Activated CD4-positive, alpha-beta memory T cell treated with anti-CD3 and anti-CD28 coated beads, Interleukin-2, amount 10 ng/mL, durations not matched to agents 7 days and 5 days (primary cell): Measurements from ENCODE around the gene SUFU. TPM values are rescaled to one million over a fixed set of nuclear protein-coding genes. Genes with fewer than 3 reads are reported as not detected.

Experiments used
- CTCF ChIA-PET: fragments of 350-600 bp; sonication (Branson Sonifier 250); formaldehyde crosslinking; loops from one replicate; lab custom pipeline; 2021; ENCODE audit warnings: antibody characterized with exemption, inconsistent platforms; lab: Charles Lee
- POLR2A ChIA-PET: fragments of 350-600 bp; sonication (Branson Sonifier 250); formaldehyde crosslinking; loops from one replicate; lab custom pipeline; 2021; ENCODE audit warnings: antibody characterized with exemption; lab: Charles Lee
- DNase-seq: peaks from one replicate; pipeline ENCODE4 v3.0.0-alpha.2; 2020
- H3K27ac Mint-ChIP-seq: one replicate; pipeline ENCODE4 v1.8.0; 2021; ENCODE audit warnings: mild to moderate bottlenecking, mixed read lengths
- H3K27me3 Mint-ChIP-seq: one replicate; pipeline ENCODE4 v1.8.0; 2021; ENCODE audit warnings: mixed read lengths
- H3K36me3 Mint-ChIP-seq: one replicate; pipeline ENCODE4 v1.8.0; 2021; ENCODE audit warnings: low read depth, mixed read lengths
- H3K4me1 Mint-ChIP-seq: one replicate; pipeline ENCODE4 v1.8.0; 2021; ENCODE audit warnings: mixed read lengths
- H3K4me3 Mint-ChIP-seq: one replicate; pipeline ENCODE4 v1.8.0; 2021; ENCODE audit warnings: mild to moderate bottlenecking, mixed read lengths
- H3K9me3 Mint-ChIP-seq: one replicate; pipeline ENCODE4 v1.8.0; 2021; ENCODE audit warnings: mixed read lengths
- total RNA-seq, 2 experiments: library from RNA; stranded (reverse); gene quantifications; one replicate each; pipeline ENCODE4 v1.2.3, GENCODE V29; 2021

Gene SUFU
- total RNA-seq, 2 experiments from 2014 or later: 18.0 to 19.6 TPM

GRCh38 chr10:102649797-102650654 lies 146.3 kb downstream of the SUFU start:
- Mint-ChIP-seq H3K4me3 (peak overlapping the region; percentile 29), H3K4me1 (peaks cover 80% of the 10 kb centered on the region), H3K27me3 (no peaks in the 10 kb centered on the region), H3K27ac (peak overlapping the region; percentile 90), H3K36me3 (peaks cover 48% of the 10 kb centered on the region), H3K9me3 (no peaks in the 10 kb centered on the region)
- ChIA-PET CTCF (interaction anchor here (1.3 kb wide), 1 partner anchor 20 kb away, joined by 4 read pairs; no protein-coding TSS in a partner anchor), POLR2A (interaction anchor here (0.8 to 3.8 kb wide), 7 partner anchors 8 to 64 kb away, joined by 3 to 52 read pairs (median 4); partner anchors contain the start of genes ARL3 and SFXN2)
- DNase-seq: no peak

DNA sequence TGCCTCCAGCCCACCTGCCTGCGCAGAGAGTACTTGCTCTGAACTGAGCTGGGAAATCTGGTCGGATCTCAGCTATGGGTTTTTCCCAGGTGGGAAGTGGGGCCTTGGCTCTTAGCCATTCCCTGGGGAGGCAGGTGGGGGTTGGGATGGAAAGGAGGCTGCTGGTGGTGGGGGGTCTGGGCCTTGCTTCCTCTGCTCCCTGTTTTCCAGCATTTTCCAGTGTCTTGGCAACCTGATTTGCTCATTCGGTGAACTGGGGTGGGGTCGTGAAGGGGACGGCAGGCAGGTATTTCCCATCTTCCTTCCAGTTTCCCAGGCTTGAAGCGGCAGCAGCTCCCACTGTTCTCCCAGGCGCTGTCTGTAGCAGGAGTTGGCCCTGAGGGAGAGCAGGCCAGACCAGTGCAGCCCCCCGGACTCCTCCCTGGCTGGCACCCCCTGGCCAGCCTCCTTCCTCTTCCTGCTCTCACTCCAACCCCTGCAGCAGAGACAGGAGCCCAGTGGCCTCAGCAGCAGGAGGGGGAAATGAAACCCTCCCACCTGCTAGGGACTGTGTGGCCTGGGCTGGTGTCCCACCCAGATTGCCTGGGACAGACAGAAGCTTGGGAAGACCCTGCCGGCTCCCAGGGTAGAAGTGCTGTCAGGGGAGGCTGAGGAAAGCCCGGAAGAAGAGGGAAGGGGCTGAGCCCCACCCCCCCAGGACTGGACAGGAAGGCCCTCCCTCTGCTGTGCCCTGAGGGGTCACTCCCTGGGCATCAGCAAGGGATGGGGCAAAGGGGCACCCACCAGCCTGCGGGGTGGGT lies 147.1 kb downstream of the SUFU start:
- Mint-ChIP-seq H3K9me3 (no peaks in the 10 kb centered on the region), H3K4me3 (peak overlapping the region; percentile 17), H3K4me1 (peaks cover 83% of the 10 kb centered on the region), H3K27ac (peak overlapping the region; percentile 90), H3K36me3 (peaks cover 48% of the 10 kb centered on the region), H3K27me3 (no peaks in the 10 kb centered on the region)
- no peak for DNase-seq
- ChIA-PET CTCF (interaction anchor here (3.9 kb wide), 1 partner anchor 19 kb away, joined by 15 read pairs; no protein-coding TSS in a partner anchor), POLR2A (interaction anchor here (0.9 to 3.8 kb wide), 5 partner anchors 9 to 63 kb away, joined by 4 to 52 read pairs (median 6); partner anchors contain the start of genes ARL3 and SFXN2)

- H3K4me1 Mint-ChIP-seq: peaks cover 77% of the 10 kb centered on the region
- DNase-seq: no peak
- peak overlapping the region; percentile 44 for H3K4me3 Mint-ChIP-seq
- H3K27ac Mint-ChIP-seq: peak overlapping the region; percentile 90
- peaks cover 40% of the 10 kb centered on the region for H3K36me3 Mint-ChIP-seq
- ChIA-PET POLR2A (interaction anchor here (1.1 to 3.8 kb wide), 3 partner anchors 8 to 62 kb away, joined by 5 to 52 read pairs (median 5); partner anchors contain the start of genes ARL3, SFXN2 and TRIM8), CTCF (interaction anchor here (3.9 kb wide), 1 partner anchor 18 kb away, joined by 15 read pairs; no protein-coding TSS in a partner anchor)
- H3K27me3 Mint-ChIP-seq: no peaks in the 10 kb centered on the region
- no peaks in the 10 kb centered on the region for H3K9me3 Mint-ChIP-seq
These were observed 147.8 kb downstream of the SUFU start for GRCh38 chr10:102651455-102652169.

DNA sequence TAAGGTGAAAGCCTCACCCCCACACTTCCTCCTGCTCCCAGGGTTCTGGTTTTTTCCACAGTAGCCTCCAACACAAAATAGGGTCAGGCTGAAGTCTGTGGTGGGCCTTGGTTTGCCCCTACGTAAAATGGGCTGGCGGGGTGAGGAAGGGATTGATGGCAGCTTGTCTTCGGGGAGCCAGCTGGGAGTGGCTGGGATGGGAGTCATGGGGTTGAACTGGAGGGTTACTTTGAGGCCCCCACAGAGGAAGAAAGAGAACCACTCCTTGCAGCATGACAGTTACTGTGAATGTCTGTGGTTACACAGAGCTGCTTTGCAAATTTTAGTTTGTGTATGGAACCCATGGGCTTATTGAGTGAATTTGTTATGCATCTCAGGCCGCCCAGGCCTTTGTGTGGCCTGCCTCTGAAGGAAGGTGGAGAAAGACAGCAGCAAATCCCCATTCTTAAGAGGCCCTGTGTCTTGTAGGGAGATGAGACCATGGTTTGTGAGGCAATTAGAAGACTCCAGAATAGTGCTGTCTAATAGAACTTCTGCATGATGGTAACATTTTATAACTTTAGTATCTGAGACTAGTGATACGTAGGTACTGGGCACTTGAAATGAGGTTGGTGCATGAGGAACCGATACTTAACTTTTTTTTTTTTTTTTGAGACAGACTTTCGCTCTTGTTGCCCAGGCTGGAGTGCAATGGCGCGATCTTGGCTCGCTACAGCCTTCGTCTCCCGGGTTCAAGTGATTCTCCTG lies 148.6 kb downstream of the SUFU start:
- ChIA-PET CTCF (interaction anchor here (3.9 kb wide), 1 partner anchor 17 kb away, joined by 15 read pairs; no protein-coding TSS in a partner anchor), POLR2A (interaction anchor here (1.1 to 3.8 kb wide), 3 partner anchors 8 to 62 kb away, joined by 5 to 52 read pairs (median 5); partner anchors contain the start of genes ARL3, SFXN2 and TRIM8)
- H3K27me3 Mint-ChIP-seq: no peaks in the 10 kb centered on the region
- H3K4me3 Mint-ChIP-seq: peak overlapping the region; percentile 44
- H3K4me1 Mint-ChIP-seq: peaks cover 74% of the 10 kb centered on the region
- H3K36me3 Mint-ChIP-seq: peaks cover 43% of the 10 kb centered on the region
- no peaks in the 10 kb centered on the region for H3K9me3 Mint-ChIP-seq
- no peak for DNase-seq
- H3K27ac Mint-ChIP-seq: peak overlapping the region; percentile 90

GRCh38 chr10:102653060-102653459 lies 149.3 kb downstream of the SUFU start:
- peaks cover 74% of the 10 kb centered on the region for H3K4me1 Mint-ChIP-seq
- no peaks in the 10 kb centered on the region for H3K27me3 Mint-ChIP-seq
- peak overlapping the region; percentile 90 for H3K27ac Mint-ChIP-seq
- DNase-seq: no peak
- H3K9me3 Mint-ChIP-seq: no peaks in the 10 kb centered on the region
- H3K4me3 Mint-ChIP-seq: no peak overlapping the region
- POLR2A ChIA-PET: interaction anchor here (1.0 to 1.3 kb wide), 3 partner anchors 8 to 21 kb away, joined by 4 to 5 read pairs (median 4); partner anchors contain the start of gene TRIM8
- H3K36me3 Mint-ChIP-seq: peaks cover 49% of the 10 kb centered on the region
- CTCF ChIA-PET: interaction anchor here (3.9 kb wide), 1 partner anchor 17 kb away, joined by 15 read pairs; no protein-coding TSS in a partner anchor

GRCh38 chr10:102654566-102654965 lies 150.8 kb downstream of the SUFU start:
- ChIA-PET CTCF (interaction anchor here (0.6 to 3.9 kb wide), 5 partner anchors 10 to 70 kb away, joined by 3 to 15 read pairs (median 3); no protein-coding TSS in a partner anchor), POLR2A (interaction anchor here (1.5 to 11.3 kb wide), 3 partner anchors 9 to 58 kb away, joined by 4 to 70 read pairs (median 21); partner anchors contain the start of genes ARL3 and SFXN2)
- H3K27ac Mint-ChIP-seq: peak overlapping the region; percentile 49
- H3K4me1 Mint-ChIP-seq: peaks cover 73% of the 10 kb centered on the region
- H3K9me3 Mint-ChIP-seq: no peaks in the 10 kb centered on the region
- peaks cover 53% of the 10 kb centered on the region for H3K36me3 Mint-ChIP-seq
- H3K27me3 Mint-ChIP-seq: no peaks in the 10 kb centered on the region
- no peak for DNase-seq
- H3K4me3 Mint-ChIP-seq: no peak overlapping the region

GRCh38 chr10:102654969-102655368 lies 151.2 kb downstream of the SUFU start:
- ChIA-PET POLR2A (interaction anchor here (1.5 to 11.3 kb wide), 3 partner anchors 9 to 57 kb away, joined by 4 to 70 read pairs (median 21); partner anchors contain the start of genes ARL3 and SFXN2), CTCF (interaction anchor here (0.5 to 1.7 kb wide), 5 partner anchors 10 to 718 kb away, joined by 3 to 5 read pairs (median 3); no protein-coding TSS in a partner anchor)
- no peaks in the 10 kb centered on the region for H3K9me3 Mint-ChIP-seq
- no peaks in the 10 kb centered on the region for H3K27me3 Mint-ChIP-seq
- H3K27ac Mint-ChIP-seq: no peak overlapping the region
- H3K36me3 Mint-ChIP-seq: peaks cover 53% of the 10 kb centered on the region
- H3K4me1 Mint-ChIP-seq: peaks cover 72% of the 10 kb centered on the region
- no peak overlapping the region for H3K4me3 Mint-ChIP-seq
- no peak for DNase-seq

GRCh38 chr10:102656026-102656425 lies 152.3 kb downstream of the SUFU start:
- peaks cover 53% of the 10 kb centered on the region for H3K36me3 Mint-ChIP-seq
- ChIA-PET CTCF (interaction anchor here (0.9 to 1.7 kb wide), 3 partner anchors 10 to 14 kb away, joined by 4 to 5 read pairs (median 4); partner anchors contain the start of gene TRIM8), POLR2A (interaction anchor here (1.4 to 11.3 kb wide), 4 partner anchors 10 to 56 kb away, joined by 4 to 70 read pairs (median 12); partner anchors contain the start of genes ARL3, SFXN2 and TRIM8)
- H3K4me3 Mint-ChIP-seq: no peak overlapping the region
- no peak overlapping the region for H3K27ac Mint-ChIP-seq
- H3K4me1 Mint-ChIP-seq: peaks cover 72% of the 10 kb centered on the region
- H3K27me3 Mint-ChIP-seq: no peaks in the 10 kb centered on the region
- no peak for DNase-seq
- H3K9me3 Mint-ChIP-seq: no peaks in the 10 kb centered on the region

DNA sequence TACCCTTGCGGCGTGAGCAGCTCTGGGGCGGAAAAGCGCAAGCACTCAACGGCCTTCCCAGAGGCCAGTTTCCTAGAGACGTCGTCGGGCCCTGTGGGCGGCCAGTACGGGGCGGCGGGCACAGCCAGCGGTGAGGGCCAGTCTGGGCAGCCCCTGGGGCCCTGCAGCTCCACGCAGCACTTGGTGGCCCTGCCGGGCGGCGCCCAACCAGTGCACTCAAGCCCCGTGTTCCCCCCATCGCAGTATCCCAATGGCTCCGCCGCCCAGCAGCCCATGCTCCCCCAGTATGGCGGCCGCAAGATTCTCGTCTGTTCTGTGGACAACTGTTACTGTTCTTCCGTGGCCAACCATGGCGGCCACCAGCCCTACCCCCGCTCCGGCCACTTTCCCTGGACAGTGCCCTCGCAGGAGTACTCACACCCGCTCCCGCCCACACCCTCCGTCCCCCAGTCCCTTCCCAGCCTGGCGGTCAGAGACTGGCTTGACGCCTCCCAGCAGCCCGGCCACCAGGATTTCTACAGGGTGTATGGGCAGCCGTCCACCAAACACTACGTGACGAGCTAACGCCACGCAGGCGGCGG lies 153.1 kb downstream of the SUFU start:
- H3K27ac Mint-ChIP-seq: no peak overlapping the region
- no peaks in the 10 kb centered on the region for H3K27me3 Mint-ChIP-seq
- POLR2A ChIA-PET: interaction anchor here (1.4 to 11.3 kb wide), 4 partner anchors 11 to 55 kb away, joined by 4 to 70 read pairs (median 16); partner anchors contain the start of genes ARL3, SFXN2 and TRIM8
- no peaks in the 10 kb centered on the region for H3K9me3 Mint-ChIP-seq
- no peak overlapping the region for H3K4me3 Mint-ChIP-seq
- DNase-seq: no peak
- CTCF ChIA-PET: interaction anchor here (0.9 to 1.7 kb wide), 2 partner anchors 13 to 57 kb away, joined by 4 to 5 read pairs; partner anchors contain the start of gene ARL3
- H3K4me1 Mint-ChIP-seq: peaks cover 72% of the 10 kb centered on the region
- peaks cover 53% of the 10 kb centered on the region for H3K36me3 Mint-ChIP-seq

DNA sequence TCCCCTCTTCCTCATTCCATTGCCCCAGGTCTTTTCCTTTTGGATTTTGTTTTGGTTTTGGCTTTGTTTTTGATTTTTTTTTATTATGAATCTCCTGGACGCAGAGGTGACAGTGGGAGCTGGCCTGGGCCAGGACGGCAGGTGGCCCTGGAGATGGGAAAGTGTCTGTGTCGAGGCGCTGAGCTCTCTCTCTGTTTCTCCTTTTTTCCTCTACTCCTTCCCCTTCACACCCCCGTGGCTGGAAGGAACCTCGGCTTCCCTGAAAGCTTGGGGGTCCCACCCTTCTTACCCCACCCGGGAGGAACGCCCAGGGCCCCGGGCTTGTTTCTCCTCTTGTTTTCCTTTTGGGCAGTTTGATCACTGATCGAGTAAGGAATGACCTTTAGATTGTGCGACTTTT lies 153.7 kb downstream of the SUFU start:
- Mint-ChIP-seq H3K4me1 (peaks cover 72% of the 10 kb centered on the region), H3K36me3 (peaks cover 49% of the 10 kb centered on the region), H3K4me3 (no peak overlapping the region), H3K9me3 (no peaks in the 10 kb centered on the region), H3K27me3 (no peaks in the 10 kb centered on the region), H3K27ac (peak overlapping the region; percentile 16)
- POLR2A ChIA-PET: interaction anchor here (3.3 to 11.3 kb wide), 3 partner anchors 11 to 55 kb away, joined by 10 to 106 read pairs (median 70); partner anchors contain the start of genes ARL3, SFXN2 and TRIM8
- DNase-seq: no peak
- CTCF ChIA-PET: interaction anchor here (0.9 kb wide), 1 partner anchor 56 kb away, joined by 4 read pairs; the partner anchor contains the start of gene ARL3
